Ishikawa (cell line): Measurements from ENCODE around the gene STX4.

ENCODE experiments used
- CREB1 ChIP-seq: IDR thresholded peaks from 2 replicates; pipeline ENCODE4 v1.6.1; 2012; ENCODE audit warnings: low read depth
- EP300 ChIP-seq: IDR thresholded peaks from 2 replicates; pipeline ENCODE4 v1.6.1; 2012; ENCODE audit warnings: borderline replicate concordance
- FOXM1 ChIP-seq: IDR thresholded peaks from 2 replicates; pipeline ENCODE4 v1.6.1; 2012; ENCODE audit warnings: low read depth, borderline replicate concordance
- TAF1 ChIP-seq: IDR thresholded peaks from 2 replicates; pipeline ENCODE4 v1.6.1; 2012; ENCODE audit warnings: low read depth, mild to moderate bottlenecking
- TF ChIP-seq, protein P1 (sequence below): IDR thresholded peaks from 2 replicates; pipeline ENCODE4 v1.6.1; 2012; ENCODE audit warnings: low read depth, mild to moderate bottlenecking

DNA sequence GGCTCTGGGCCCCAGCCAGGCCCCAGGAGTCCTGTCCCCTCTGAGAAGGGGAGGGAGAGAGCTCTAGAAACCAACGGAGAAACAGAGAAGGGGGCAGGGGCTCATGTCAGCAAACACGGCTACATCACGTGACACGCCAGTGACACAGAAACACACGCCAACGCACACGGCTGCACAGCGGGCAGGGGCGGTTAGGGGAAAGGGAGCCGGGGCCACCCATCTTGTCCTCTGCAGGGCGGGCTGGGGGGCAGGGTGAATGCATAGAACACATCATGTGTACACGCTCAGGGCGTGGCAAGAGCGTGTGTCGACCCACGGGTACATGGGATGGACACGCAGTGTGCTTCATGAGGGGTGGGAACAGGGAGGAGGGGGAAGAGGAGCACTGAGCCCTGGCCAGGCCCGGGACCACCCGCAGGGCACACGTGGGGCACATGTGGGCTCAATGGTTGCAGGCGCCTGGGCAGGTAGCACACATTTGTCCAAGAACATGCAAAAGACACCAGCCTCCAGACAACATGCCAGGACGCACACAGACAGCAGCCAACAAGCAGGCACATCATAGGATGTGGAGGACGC is 43.8 kb upstream of the STX4 start:
- TF ChIP-seq EP300 (no peak), FOXM1 (no peak), TAF1 (no peak), CREB1 (no peak)
- TF ChIP-seq, protein P1, sequence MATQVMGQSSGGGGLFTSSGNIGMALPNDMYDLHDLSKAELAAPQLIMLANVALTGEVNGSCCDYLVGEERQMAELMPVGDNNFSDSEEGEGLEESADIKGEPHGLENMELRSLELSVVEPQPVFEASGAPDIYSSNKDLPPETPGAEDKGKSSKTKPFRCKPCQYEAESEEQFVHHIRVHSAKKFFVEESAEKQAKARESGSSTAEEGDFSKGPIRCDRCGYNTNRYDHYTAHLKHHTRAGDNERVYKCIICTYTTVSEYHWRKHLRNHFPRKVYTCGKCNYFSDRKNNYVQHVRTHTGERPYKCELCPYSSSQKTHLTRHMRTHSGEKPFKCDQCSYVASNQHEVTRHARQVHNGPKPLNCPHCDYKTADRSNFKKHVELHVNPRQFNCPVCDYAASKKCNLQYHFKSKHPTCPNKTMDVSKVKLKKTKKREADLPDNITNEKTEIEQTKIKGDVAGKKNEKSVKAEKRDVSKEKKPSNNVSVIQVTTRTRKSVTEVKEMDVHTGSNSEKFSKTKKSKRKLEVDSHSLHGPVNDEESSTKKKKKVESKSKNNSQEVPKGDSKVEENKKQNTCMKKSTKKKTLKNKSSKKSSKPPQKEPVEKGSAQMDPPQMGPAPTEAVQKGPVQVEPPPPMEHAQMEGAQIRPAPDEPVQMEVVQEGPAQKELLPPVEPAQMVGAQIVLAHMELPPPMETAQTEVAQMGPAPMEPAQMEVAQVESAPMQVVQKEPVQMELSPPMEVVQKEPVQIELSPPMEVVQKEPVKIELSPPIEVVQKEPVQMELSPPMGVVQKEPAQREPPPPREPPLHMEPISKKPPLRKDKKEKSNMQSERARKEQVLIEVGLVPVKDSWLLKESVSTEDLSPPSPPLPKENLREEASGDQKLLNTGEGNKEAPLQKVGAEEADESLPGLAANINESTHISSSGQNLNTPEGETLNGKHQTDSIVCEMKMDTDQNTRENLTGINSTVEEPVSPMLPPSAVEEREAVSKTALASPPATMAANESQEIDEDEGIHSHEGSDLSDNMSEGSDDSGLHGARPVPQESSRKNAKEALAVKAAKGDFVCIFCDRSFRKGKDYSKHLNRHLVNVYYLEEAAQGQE = no peak
